Brain microvascular endothelial cell (primary cell): Measurements from ENCODE around the gene CHRM1.
A peak's percentile ranks its signal among the peaks of the same experiment; 100 is the strongest.
"Not testable (repeated sequence)": the region's sequence is repeated elsewhere in the genome, so short reads cannot be mapped to it uniquely, and the experiment has no call there.

Experiments used
- DNase-seq: peaks from one replicate; pipeline ENCODE4 v3.0.0-alpha.2; 2020
- H3K27ac ChIP-seq: fragments of 250-450 bp; sonication (Bioruptor Pico); 2 replicates; pipeline ENCODE4 v1.5.1; 2020; ENCODE audit warnings: mild to moderate bottlenecking, moderate library complexity
- H3K27me3 ChIP-seq: fragments of 250-450 bp; sonication (Bioruptor Pico); replicated peaks from 2 replicates; pipeline ENCODE4 v1.5.1; 2020; ENCODE audit warnings: mild to moderate bottlenecking
- H3K36me3 ChIP-seq: fragments of 250-450 bp; sonication (Bioruptor Pico); replicated peaks from 2 replicates; pipeline ENCODE4 v1.5.1; 2020; ENCODE audit warnings: mild to moderate bottlenecking
- H3K4me3 ChIP-seq: 2 replicates; pipeline ENCODE4 v1.5.1; 2011; ENCODE audit warnings: low read depth, mild to moderate bottlenecking, control low read depth, low read length, moderate library complexity
- CTCF ChIP-seq: IDR thresholded peaks from 2 replicates; pipeline ENCODE4 v1.5.1; 2011; ENCODE audit warnings: low read depth, mild to moderate bottlenecking, moderate library complexity, low read length, control low read depth, inconsistent platforms; ENCODE audit errors: missing control alignments
- in situ Hi-C: cut with HindIII; loops from 2 replicates; pipeline ENCODE4 v1.10.0; 2017; ENCODE audit warnings: low sequenced_read_pairs, low pct_ligation_motif_present

Gene CHRM1

DNA sequence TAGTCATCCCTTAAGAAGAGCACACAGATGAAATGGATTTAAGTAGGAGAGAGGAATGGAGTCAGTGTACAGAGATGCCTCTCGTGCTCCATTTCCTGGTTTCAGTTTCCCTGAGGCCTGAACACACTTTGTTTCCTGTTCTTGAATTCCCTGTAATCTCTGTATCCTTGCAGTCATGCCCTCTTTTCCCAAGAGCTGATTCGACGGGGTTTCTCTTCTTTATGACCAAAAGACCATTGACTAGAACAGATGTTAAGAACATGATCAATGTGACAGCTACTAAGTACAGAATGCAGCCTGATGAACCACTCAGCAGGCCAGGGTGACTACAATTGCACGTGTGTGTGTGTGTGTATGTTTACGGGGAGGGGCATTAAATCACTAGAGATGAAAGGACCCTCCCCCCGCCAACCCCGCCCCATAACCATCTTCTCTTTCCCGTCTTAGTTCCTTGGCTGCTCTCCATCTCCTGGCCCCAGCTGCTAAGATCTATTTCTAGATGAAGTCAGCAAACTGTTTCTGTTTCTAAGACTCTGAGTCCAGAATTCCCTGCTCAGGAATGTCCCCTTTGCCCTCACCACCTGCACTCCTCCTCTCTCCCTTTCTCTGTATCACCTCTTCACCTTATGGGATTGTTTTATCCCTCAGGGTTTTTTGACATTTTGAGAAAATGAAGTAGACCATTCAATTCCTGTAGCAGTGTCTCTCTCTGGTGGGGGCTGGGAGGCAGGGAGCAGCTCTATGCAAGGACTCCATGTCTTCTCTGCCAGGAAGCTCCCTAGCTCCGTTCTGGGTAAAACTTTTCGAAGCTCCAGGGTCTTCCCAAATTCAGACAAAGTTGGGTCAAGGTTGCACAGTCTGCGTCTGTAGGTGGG, 37.6 kb upstream of the CHRM1 start:
- H3K4me3 ChIP-seq = no peak overlapping the region
- no peak for TF ChIP-seq CTCF
- H3K27ac ChIP-seq = no peak overlapping the region
- DNase-seq = peak; percentile 6
- no peaks in the 10 kb centered on the region for H3K36me3 ChIP-seq
- in situ Hi-C loops = no loop called here
- no peaks in the 10 kb centered on the region for H3K27me3 ChIP-seq

DNA sequence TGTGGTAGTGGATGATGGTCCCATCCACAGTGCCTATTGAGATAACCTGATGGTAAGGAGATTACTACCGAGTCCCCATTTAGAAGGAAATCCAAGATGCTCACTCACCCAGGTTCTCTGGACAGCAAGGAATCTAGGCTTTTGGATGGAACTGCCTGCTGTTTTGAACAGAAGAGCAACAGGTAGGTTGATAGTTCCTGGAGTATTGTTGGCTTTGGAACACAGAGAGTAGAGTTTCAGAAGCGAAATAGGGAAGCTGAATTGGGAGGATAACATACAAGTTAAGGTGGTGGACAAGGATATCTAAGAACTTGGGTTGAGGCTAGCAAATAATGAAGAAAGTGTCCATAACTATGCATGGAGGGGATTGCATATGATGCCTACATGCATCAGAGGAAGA, 36.0 kb upstream of the CHRM1 start:
- no peak for TF ChIP-seq CTCF
- DNase-seq = no peak
- Histone ChIP-seq H3K4me3 (no peak overlapping the region), H3K27ac (no peak overlapping the region), H3K27me3 (no peaks in the 10 kb centered on the region), H3K36me3 (no peaks in the 10 kb centered on the region)
- in situ Hi-C loops = no loop called here

- DNase-seq = no peak
- Histone ChIP-seq H3K4me3 (no peak overlapping the region), H3K27me3 (no peaks in the 10 kb centered on the region), H3K27ac (no peak overlapping the region), H3K36me3 (no peaks in the 10 kb centered on the region)
- in situ Hi-C loops = no loop called here
- no peak for TF ChIP-seq CTCF
Measured at GRCh38 chr11:62954478-62954877, 33.3 kb upstream of the CHRM1 start.

- H3K27me3 ChIP-seq = no peaks in the 10 kb centered on the region
- in situ Hi-C loops = no loop called here
Measured at GRCh38 chr11:62953811-62954210, 32.6 kb upstream of the CHRM1 start.

DNA sequence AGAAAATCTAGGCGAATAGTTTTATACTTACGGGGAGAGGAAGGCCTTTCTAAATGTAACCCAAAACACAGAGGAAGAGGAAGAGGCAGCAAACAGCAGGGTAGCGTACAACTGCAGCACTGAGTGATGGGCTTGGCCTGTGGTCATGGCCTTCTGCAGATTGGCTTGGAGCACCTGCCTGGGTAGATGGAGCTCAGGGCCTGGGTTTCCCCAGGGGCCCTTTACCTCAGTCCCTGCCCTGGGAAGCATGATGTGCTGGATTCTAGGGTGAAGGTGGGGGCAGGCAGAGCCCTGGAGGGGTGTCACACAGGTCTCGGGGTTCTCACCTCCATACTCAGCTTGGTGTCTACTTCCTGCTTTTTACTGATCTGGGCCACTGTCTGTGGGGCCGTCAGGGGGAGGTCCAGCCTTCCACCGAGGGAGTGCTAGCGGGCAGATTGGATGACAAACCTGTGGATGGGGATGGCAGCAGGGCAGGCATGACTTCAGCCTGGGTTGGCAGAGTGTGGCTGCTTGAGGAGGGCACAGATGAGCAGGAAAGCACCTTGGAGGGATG, 27.7 kb upstream of the CHRM1 start:
- no peak for TF ChIP-seq CTCF
- Histone ChIP-seq H3K27me3 (no peaks in the 10 kb centered on the region), H3K4me3 (no peak overlapping the region), H3K27ac (no peak overlapping the region), H3K36me3 (no peaks in the 10 kb centered on the region)
- in situ Hi-C loops = no loop called here
- no peak for DNase-seq

More at GRCh38 chr11:62953811-62954210, 32.6 kb upstream of the CHRM1 start:
- no peak for TF ChIP-seq CTCF
- Histone ChIP-seq H3K36me3 (no peaks in the 10 kb centered on the region), H3K4me3 (no peak overlapping the region), H3K27ac (no peak overlapping the region)
- peak; percentile 12 for DNase-seq

GRCh38 chr11:62945538-62945937, 24.4 kb upstream of the CHRM1 start:
- DNase-seq, H3K36me3 ChIP-seq, H3K27me3 ChIP-seq, in situ Hi-C loops, H3K4me3 ChIP-seq, H3K27ac ChIP-seq: not testable (repeated sequence)

DNA sequence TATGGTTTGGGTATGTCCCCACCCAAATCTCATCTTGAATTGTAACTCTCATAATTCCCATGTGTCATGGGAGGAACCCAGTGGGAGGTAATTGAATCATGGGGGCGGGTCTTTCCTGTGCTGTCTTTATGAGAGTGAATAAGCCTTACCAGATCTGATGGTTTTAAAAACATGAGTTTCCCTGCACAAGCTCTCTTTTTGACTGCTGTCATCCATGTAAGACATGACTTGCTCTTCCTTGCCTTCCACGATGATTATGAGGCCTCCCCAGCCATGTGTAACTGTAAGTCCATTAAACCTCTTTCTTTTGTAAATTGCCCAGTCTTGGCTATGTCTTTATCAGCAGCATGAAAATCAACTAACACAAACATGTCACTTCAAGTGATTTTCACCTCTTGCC, 16.4 kb upstream of the CHRM1 start:
- H3K27me3 ChIP-seq, H3K27ac ChIP-seq, H3K4me3 ChIP-seq, in situ Hi-C loops, DNase-seq, H3K36me3 ChIP-seq: not testable (repeated sequence)
